NCI-H446 treated with DMSO at 0.1 percent for 48 hours (cell line): ENCODE data around the gene KIAA0753.
A peak's percentile ranks its signal among the peaks of the same experiment; 100 is the strongest.

Experiments used
- DNase-seq: peaks from one replicate; lab custom pipeline; 2025; lab: John Stamatoyannopoulos, UW

KIAA0753 gene

DNA sequence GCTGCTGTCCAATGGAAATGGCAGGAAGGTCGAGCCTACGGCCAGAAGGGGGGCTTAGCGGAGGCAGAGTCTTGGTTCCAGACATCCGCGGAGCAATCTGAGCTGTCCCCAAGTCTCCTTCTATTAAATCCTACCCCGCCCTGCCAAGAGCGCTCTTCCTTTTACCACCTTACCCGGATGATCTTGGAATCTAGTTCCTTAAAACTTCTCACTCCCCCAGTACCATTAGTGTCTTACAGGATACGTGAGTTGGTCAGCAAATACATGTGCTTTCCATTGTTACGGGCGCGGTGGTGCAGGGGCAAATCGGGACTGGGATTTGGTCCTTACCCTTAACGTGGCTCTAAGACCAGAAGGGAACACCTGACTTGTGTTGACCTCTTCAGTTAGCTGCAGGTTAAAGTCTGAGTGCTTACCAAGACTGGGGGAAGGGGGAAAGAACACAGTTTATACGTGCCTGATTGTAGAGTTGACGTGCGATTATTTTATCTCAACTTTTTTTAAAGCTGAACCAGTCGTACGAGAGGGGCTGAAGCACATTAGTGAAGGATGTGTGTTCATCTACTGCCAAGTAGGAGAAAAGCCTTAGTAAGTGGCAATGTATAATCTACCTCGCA is 844 bp upstream of the KIAA0753 start:
- no peak for DNase-seq

DNA sequence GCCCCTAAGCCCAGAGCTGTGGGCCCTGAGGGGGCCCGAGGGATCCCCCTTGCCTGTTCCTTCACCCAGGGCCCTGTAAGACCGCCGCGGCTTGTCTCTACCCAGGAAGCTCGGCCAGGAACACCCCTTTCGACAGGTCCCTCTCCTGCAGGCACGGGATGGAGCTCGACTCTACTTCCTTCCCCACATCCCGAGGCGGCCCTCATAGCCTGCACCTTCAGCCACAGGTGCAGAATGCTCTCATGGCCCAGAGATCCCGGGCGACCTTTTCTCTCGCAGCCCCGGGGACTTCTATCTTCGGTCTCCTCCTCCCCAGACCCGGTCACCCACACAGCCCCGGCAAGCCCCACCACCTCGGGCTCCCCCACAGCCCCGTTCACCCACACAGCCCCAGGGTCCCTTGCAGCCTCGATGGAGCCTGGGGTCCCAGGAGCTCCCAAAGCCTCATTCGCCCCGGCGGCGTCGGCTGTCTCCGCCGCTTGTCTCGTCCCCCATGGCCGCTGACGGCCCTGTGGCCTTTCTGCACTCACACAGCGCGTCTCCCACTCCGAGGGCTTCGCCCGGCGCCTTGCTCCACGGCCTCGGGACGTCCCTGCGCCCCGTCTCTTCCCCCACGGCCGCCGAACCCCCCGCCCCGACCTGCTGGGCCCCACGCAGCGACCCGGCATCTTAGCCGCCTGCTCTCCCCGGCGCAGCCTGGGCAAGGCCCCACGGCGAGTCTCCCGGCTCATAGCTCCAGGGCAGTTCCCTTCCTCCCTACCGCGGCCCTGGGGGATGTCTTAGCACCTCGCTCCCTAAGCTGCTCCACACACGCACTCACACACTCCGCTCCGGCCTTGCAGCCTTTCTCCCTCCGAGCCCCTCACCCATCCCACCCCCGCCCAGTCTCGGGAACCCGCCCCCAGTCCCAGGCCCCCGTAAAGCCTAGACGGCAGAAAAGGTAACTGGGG is 650 bp downstream of the KIAA0753 start:
- no peak for DNase-seq

DNA sequence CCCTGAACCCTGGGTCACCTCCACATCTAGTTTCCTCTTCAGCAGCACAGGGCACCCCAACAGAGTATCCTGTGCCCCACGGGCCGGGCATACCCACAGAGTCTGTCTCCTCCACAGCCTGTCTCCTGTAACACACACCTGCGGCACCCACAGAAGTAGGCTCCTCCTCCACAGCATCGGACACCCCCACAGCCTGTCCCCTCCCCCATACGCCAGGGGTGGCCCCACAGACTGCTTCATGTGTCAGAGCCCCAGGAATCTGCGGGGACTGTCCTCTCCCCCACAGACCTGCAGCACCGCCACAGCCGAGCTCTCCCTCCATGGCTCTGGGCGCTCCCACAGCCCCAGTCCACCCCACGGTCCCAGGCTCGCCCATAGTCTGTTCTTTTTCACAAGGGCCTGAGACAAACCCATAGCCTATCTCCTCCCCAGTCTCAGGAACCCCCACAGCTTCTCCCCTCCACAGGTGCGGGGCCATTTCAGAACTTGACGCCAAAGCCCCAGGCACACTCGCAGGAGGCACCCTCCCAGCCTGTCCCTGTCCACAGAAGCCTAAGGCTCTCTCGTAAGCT is 1.4 kb downstream of the KIAA0753 start:
- no peak for DNase-seq

DNA sequence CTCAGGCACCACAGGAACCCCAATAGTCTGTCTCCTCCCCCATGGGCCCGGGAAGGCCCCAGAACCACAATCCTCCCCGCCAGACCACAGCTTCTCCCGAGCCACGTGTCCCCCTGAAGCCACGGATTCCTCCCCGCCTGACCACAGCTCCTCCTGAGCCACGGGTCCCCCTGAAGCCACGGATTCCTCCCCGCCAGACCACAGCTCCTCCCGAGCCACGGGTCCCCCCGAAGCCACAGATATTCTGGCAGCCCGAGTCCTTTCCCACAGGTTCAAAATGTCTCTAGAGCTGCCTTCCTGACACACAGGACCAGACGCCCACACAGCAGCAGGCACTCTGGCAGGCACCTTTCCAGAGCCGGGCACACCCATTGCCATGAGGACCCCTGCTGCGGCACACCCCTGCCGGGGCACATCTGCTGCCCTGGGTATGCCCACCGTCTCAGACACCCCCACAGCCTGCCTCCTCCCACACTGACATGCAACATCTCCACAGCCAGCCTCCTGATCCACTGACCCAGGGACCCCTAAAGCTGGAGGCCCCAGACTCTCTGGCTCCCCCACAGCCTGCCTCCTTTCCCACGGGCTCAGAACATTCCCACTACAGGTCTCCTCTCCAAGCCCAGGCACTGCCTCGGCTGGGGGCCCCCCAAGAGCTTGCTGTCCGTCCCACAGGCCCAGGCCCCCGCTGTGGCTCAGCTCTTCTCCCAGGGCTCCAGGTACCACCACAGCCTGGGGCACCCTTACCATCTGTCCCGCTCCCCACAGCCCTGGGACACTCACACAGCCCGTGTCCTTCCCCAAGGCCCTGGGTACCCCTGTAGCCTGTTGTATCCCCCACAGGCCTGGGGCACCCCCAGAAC is 2.2 kb downstream of the KIAA0753 start:
- DNase-seq = no peak

DNA sequence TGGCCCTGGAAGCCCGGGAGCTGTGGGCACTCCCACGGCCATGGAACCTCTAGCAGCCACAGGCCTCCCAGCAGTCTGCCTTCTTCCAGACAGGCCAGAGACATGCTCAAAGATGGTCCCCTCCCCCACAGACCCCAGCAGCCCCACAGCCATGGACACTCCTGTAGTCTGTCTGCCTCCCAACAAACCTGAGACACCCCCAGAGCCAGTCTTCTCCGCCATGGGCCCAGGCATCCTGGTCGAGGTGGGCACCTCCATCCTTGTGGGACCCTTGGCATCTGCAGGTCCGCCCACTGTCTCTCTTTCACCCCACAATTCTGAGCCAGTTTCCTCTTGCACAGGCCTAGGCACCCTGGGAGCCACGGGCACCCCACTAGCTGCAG is 3.1 kb downstream of the KIAA0753 start:
- DNase-seq = no peak

DNA sequence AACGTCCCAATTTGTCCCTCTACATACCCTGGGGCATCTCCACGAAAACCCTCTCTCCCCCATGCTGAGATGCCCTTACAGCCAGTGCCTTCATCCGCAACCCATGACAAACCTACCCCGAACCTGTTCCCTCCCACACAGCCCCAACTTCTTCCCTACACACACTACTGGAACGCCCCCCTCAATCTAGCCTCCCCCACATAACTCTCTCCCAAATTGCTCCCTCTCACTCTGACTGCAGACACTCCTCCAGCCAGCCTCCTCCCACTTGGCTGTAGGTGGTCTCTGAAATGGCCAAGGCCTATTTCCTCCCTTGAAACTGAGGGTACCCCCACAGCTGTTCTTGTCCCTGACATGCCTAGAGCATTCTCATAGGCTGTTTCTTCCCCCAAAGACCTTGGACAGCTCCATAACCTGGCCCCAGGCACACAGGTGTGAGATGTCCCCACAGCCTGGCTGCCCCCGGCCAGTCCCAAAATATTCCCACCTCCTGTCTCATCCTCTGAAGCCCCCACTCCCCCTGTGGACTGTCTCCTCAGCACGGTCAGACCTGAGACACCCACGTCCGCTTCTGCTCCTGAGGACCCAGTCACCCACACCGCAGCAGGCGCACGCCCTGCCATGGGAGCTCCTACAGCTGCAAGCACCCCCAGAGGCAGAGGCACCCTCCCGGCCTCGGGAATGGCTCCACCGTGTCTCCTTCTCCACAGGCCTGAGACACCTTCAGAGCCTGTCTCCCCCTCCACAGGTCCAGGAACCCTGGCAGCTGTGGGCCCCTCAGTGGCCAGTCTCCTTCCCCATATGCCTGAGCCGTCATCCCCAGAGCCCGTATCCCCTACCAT is 3.7 kb downstream of the KIAA0753 start:
- DNase-seq = no peak

DNA sequence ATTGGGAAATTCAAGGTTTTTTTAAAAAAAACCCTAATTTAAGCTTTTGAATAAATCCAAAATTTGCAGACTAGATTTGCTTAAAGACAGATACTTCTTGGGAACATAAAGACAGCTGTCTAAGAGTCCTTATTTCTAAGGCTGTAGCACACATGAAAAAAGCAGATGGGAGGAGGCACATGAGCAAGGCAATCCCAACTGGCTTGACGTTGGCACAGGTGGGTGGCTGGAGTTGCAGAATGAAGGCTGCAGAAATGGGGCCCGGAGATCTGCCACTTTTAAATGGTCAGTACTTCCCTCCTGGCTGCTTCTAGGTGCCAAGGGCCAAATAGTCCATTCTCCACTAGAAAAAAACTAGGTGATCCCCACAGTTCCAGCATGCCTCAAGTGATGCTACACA is 4.4 kb downstream of the KIAA0753 start:
- no peak for DNase-seq

DNA sequence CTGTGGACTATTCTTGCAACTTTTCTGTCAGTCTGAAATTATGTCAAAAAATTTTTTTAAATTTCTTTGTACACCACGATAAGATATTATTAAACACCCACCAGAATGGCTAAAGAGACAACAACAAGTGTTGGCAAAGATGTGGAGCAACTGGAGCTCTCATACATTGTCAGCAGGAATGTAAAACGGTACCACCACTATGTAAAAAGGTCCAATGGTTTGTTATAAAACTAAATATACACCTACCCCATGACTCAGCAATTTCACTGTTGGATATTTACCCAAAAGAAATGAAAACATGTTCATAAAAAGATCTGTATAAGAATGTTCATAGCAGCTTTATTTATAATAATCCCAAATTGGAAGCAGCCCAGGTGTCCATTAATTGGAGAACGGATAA is 7.2 kb downstream of the KIAA0753 start:
- no peak for DNase-seq

DNA sequence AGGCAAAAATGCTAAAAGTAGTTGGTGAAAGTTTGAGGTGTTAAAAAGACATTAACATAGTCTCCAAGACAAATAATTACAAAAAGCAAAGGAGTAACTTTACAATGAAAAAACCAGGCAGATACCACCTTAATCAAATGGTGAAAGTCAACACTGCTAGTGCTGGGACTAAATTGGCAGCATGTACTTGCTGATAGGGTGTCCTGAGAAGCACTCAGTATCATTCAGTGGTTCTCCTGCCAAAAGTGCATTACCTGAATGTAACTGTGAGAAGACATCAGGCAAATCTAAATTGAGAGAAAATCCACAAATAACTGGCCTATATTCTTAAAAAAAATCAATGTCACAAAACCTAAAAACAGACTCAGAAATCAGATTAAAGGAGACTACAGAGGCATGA is 8.0 kb downstream of the KIAA0753 start:
- no peak for DNase-seq

DNA sequence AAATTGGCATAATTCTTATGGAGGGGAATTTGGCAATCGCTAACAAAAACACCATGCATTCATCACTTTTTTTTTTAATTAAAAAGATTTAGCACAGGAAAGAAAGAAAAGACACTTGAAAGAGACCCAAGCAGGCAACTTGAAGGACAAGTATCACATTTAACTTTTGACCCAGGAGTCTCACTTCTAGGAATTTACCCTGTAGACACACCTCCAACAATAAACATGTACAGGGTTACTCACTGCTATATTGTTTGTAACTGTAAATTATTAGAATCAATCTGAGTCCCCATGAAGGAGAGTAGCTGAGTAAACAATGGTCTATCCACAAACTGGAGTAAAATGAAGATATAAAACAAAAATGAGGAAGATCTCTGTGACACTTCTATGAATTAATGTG is 10.1 kb downstream of the KIAA0753 start:
- DNase-seq = no peak

DNA sequence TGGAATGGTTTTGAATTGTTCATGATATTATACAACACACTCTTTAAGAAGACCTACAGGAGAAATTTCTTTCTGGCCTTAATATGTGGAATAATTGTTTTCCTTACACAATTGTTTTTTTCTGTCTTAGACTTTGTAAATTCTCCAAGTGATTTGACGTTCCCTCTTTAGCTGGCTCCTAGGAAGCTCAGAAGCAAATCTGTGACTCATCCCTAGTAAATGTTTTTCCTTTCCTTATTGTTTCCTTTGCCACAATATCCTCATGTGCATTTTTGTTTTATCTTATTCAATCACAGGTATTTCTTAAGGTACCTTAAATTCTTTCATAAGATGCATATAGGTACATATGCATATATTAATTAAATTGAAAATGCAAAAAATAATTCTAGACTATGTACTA is 13.5 kb downstream of the KIAA0753 start:
- DNase-seq = no peak

DNA sequence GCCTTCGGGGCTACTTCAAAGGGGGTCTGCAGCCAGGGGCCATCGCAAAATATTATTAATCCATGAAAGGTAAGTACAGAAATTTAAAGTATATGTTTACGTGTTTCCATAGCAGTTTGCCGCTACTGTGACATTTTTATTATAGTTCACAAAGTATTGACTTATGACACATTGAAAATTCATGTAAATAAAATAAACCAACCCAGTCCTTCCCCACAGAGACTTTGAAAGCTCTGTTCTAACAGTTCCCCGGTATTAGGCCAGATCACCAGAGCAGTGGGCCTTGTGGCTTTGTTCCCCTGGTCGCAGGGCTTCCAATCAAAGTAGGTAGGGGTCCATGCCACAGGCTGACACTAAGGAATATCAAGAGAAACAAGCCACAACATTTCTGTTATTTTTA is 13.9 kb downstream of the KIAA0753 start:
- no peak for DNase-seq

DNA sequence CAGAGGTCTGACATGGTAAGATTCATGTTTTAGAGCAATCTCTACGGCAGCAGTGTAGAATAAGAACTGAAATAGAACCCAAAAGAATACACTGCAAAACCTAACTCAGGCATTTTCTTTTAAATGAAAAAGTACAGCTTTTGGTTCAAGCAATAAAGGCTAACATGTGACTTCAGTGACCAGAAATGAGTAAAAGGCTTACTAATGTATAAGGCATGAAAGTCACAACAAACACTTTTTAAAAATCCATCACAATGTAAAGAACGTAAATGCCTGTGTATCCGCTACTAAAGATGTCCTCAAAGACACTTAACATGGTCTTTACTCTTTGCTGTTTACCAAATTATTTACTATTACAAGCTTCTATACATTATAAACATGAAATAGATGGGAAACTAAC is 16.6 kb downstream of the KIAA0753 start:
- DNase-seq = no peak

DNA sequence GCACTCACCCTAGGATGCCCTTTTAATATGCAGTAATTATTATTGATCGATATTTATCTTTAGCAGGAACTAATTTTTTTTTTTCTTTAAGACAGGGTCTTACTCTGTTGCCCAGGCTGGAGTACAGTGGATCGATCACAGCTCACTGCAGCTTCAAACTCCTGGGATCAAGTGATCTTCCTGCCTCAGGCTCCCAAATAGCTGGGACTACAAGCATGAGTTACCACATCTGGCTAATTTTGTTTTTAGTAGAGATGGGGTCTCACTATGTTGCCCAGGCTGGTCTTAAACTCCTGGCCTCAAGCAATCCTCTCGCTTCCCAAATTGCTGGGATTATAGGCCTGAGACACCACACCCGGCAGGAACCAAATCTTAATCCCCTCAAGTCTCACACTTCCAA is 29.3 kb downstream of the KIAA0753 start:
- DNase-seq = no peak

DNA sequence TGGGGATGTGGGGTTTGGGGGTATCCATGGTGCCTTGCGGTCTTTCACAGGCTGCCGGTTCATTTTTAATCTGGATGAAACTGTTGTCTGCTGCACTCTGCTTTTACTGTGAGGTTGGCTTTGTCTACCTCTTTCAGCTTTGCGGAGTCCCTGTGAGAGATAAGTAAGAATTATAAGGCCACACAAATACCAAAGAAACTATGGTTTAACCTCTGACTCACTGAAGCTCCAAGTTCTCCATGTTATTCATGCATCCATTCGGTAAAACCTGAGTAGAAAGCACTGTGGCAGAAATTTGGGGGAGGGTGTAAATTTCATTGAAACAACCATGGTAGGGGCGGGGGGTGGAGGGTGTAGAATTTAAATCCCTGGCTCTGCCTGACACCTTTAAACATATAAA is 30.5 kb downstream of the KIAA0753 start:
- DNase-seq = no peak

DNA sequence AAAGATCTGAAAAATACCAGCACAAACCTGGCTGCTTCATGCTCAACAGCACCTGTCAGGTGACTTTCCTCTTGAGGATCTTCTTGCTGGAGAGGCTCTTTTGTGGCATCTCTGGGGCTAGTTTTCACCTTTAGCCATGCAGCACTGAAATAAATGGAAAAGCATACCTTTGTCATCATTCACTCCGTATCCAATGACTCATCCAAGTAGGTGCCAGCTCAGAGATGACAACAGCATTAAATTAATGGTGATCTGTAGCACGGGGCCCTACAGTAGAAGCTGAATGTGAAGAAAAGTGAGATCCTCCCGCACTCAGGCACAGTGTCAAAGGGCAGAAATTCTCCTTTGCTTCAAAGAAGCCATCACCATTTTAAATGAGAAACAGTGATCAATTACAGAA is 32.2 kb downstream of the KIAA0753 start:
- DNase-seq = no peak

DNA sequence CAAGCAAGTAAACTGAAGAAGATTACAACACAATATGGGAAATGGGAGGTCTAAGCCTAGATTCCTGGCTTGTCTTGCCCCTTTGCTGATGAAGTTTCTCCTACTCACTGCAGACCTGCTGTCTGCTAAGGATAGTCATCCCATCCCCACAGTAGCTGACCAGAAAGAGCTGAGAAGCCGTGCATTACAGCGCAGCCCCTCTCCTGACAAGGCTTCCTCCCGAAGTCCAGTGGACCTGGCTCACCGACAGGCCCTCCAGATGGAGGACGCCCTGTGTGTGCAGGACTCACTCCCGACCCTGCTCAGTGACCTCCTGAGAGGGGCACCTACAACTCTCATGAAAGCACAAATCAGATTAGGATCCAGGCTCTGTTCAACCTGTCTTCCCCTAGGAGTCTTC is 35.4 kb downstream of the KIAA0753 start:
- DNase-seq = no peak

DNA sequence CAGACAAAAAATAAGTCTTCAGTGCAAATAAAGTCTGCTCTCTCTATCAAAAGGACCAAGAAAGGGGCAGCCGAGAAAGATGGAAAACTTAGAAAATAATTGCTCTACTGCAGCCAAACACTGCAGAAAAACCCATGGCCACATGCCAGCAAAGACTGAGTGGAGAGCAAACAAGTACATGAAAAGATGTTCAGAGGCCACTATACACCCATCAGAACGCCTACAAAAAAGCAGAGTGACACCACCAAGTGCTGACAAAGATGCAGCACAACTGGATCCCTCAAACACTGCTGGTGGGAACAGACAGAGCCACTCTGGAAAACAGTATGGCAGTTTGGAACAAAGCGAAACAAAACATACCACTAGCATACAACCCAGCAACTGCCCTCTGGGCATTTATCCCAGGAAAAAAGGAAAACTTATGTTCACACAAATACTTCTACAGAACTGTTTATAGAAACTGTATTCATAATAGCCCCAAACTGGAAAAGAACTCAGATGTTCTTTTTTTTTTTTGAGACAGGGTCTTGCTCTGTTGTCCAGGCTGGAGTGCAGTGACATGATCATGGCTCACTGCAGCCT is 36.7 kb downstream of the KIAA0753 start:
- peak; percentile 14 for DNase-seq

DNA sequence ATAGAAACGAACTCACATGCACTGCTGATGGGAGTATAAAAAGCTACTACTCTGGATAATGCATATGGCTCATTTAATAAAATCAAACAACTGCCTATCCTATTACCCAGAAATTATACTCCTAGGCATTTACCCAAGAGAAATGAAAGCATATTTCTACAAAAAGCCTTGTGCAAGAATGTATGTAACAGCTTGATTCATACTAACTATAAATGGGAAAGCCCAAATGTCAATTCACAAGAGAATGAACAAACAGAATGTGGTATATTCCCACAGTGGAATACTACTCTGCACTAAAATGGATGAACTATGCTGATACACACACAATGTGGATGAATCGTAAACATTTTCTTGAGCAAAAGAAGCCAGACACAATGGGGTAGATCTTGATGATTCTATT is 38.4 kb downstream of the KIAA0753 start:
- no peak for DNase-seq

DNA sequence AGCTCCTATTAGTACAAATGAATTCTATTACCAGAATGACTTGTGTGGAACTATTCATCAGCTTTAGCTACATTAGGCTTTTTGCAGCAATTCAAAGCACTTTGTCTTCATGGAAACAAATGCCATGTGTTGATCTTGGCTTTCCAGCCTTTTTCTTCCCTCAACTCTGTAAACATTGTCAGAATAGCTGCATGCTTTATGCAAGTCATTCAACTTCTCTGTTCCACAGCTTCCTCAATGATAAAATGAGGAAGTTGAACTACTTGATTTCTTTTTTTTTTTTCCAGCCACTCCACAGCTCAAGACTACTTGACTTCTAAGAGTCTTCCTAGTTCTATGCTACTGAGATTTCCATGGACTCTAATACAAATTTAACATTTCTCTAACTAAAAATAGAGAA is 41.1 kb downstream of the KIAA0753 start:
- DNase-seq = no peak

DNA sequence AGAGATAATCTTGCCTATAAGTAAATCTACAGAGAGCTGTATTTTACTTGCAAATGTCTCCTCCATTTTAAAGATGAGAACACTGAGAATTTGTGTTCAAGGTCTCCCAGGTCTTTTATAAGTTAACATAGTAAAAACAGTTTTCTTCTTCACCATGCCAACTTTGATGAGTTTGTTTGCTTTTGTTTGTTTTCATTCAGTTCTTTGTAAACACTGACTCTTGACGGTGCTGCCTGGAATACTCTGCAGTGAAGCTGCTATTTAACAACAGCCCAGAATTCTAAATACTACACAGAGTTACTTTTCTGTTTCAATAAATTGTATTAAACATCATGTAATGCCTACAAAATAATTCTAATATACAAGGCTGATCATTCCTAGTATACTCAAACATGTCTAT is 42.8 kb downstream of the KIAA0753 start:
- DNase-seq = no peak
